Measurements from ENCODE around the gene ARMCX4. TPM values are rescaled to one million over a fixed set of nuclear protein-coding genes. Genes with fewer than 3 reads are reported as not detected.

Gene ARMCX4
- 3.3 and 4.8 TPM in 2 replicates for total RNA-seq

DNA sequence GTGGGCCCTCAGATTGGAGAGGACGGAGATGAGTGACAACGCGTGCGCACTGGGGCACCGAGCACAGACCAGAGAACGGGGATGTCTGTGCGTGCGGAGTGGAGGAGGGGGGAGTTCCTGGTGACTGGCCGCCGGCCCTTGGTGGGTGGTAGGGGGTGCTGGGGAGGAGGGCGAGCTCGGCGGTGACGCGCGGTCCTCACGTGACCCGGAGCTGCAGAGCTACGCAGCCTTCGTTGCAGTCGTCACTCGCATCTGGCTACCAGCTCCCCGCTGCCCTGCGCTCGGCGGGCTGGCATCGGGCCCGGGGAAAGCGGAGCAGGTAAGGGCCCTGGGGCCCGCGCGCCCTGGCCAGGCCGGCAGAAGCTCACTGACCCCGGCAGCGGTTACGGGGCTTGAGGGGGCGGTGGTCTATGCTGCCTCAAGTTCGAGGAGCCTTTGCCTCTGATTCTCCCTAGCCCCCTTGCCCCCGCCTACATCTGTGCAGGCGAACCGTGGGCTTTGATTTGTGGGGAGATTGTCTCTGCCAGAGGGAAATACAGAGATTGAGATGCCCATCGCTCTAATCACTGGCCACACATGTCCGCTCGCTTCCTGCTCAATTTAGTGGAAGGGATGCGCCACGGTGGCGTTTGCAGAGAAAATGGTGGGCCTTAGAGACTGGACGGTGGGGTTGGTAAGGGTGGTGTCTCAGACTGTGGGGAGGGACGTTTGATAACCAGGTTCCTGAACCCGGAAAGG, at the start of gene ARMCX4:
TSS of gene ARMCX4 (plus strand) at position 245 of the 738 bp plus-strand sequence. CDS start 3,134 bp downstream, outside the sequence.
- H3K27ac Mint-ChIP-seq = no peak within 1 kb of the TSS
- no peak for DNase-seq (ENCODE audit: low spot score)
- peak within 1 kb of the TSS; percentile 80 for H3K4me3 Mint-ChIP-seq
- intact Hi-C loops (cut with micrococcal nuclease) = loop anchor here (10.0 kb wide), 1 partner anchor 71 kb away; no protein-coding TSS in a partner anchor
- H3K4me1 Mint-ChIP-seq (ENCODE audit: low read depth) = peaks cover 9% of the 10 kb centered on the region
- peaks cover 2% of the 10 kb centered on the region for H3K36me3 Mint-ChIP-seq (ENCODE audit: low read depth)
- no peaks in the 10 kb centered on the region for H3K9me3 Mint-ChIP-seq
- peaks cover 4% of the 10 kb centered on the region for H3K27me3 Mint-ChIP-seq (ENCODE audit: insufficient read depth)

DNA sequence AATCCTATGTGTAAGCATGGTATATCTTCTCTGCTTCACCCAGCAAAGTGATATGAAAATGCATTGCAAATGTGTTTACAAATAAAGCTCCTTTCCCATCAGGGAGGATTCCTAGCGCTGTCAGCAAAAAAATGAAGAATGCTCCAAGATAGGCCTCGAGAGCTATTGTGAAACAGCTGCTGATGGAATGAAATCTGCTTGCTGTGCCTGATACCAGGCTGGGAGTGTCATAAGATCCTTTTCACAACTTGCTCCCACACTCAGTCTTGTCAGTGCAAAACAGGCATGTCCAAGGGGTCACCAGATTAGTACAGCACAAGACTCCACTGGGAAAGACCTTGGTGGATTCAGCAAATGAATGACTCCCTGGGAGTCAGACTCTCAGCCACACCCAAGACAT, 43.2 kb upstream of the ARMCX4 start:
- no peaks in the 10 kb centered on the region for H3K27me3 Mint-ChIP-seq (ENCODE audit: insufficient read depth)
- DNase-seq (ENCODE audit: low spot score) = no peak
- no peak overlapping the region for H3K27ac Mint-ChIP-seq
- H3K36me3 Mint-ChIP-seq (ENCODE audit: low read depth) = peaks cover 2% of the 10 kb centered on the region
- intact Hi-C loops (cut with micrococcal nuclease) = no loop called here
- no peaks in the 10 kb centered on the region for H3K4me1 Mint-ChIP-seq (ENCODE audit: low read depth)
- no peaks in the 10 kb centered on the region for H3K9me3 Mint-ChIP-seq
- no peak overlapping the region for H3K4me3 Mint-ChIP-seq

DNA sequence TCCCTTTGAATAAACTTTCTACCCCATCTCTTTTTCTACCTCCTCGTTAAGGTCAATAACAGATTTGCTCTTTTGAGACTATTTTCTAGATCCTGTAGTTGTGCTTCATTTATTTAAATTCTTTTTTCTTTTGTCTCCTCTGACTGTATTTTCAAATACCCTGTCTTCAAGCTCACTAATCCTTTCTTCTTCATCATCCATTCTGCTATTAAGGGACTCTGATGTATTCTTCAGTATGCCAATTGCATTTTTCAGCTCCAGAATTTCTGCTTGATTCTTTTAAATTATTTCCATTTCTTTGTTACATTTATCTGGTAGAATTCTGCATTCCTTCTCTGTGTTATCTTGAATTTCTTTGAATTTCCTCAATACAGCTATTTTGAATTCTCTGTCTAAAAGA, 36.0 kb upstream of the ARMCX4 start:
- DNase-seq (ENCODE audit: low spot score) = no peak
- Mint-ChIP-seq H3K9me3 (peaks cover 6% of the 10 kb centered on the region), H3K4me1 (ENCODE audit: low read depth) (peaks cover 7% of the 10 kb centered on the region), H3K36me3 (ENCODE audit: low read depth) (peaks cover 4% of the 10 kb centered on the region), H3K4me3 (no peak overlapping the region), H3K27me3 (ENCODE audit: insufficient read depth) (no peaks in the 10 kb centered on the region), H3K27ac (no peak overlapping the region)
- intact Hi-C loops (cut with micrococcal nuclease) = no loop called here

DNA sequence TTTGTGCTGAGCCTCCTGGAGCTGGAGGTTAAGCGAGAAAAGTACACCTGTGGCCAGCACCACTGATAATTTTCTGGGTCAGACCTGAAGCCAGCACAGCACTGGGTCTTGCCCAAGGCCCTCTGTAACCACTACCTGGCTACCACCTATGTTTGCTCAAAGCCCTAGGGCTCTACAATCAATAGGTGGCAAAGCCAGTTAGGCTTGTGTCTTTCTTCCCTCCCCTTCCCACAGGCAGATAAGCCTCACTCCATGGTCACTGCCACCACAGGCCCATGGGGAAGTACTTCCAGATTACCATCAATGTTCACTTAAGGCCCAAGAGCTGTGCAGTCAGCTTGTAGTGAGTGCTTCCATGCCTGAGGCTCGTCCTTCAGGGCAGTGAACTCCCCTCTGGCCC, 35.2 kb upstream of the ARMCX4 start:
- intact Hi-C loops (cut with micrococcal nuclease) = no loop called here
- DNase-seq (ENCODE audit: low spot score) = no peak
- H3K4me3 Mint-ChIP-seq = no peak overlapping the region
- peaks cover 7% of the 10 kb centered on the region for H3K4me1 Mint-ChIP-seq (ENCODE audit: low read depth)
- peaks cover 6% of the 10 kb centered on the region for H3K9me3 Mint-ChIP-seq
- H3K27me3 Mint-ChIP-seq (ENCODE audit: insufficient read depth) = peaks cover 1% of the 10 kb centered on the region
- H3K36me3 Mint-ChIP-seq (ENCODE audit: low read depth) = peaks cover 2% of the 10 kb centered on the region
- no peak overlapping the region for H3K27ac Mint-ChIP-seq

DNA sequence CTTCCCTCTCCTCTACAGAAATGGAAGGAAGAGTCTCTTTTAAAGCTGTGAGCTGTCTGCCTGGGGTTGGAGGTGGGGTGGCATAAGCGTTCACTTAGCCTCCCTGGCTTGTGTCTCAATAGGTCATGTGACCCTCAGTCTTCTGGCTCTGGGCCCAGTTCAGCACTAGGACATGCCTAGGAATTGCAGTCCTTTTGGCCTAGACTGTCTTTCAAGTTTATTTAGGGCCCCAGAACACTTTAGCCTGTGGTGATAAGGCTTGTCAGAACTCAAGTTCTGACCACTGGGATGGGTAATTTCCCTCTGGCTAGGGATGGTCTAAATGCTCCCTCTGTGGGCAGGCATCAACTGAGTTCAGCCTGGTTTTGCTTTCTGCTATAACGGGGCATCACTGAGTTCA, 34.3 kb upstream of the ARMCX4 start:
- Mint-ChIP-seq H3K36me3 (ENCODE audit: low read depth) (peaks cover 2% of the 10 kb centered on the region), H3K4me1 (ENCODE audit: low read depth) (peaks cover 7% of the 10 kb centered on the region), H3K27ac (no peak overlapping the region), H3K27me3 (ENCODE audit: insufficient read depth) (peaks cover 1% of the 10 kb centered on the region), H3K9me3 (peaks cover 6% of the 10 kb centered on the region), H3K4me3 (no peak overlapping the region)
- DNase-seq (ENCODE audit: low spot score) = no peak
- intact Hi-C loops (cut with micrococcal nuclease) = no loop called here

DNA sequence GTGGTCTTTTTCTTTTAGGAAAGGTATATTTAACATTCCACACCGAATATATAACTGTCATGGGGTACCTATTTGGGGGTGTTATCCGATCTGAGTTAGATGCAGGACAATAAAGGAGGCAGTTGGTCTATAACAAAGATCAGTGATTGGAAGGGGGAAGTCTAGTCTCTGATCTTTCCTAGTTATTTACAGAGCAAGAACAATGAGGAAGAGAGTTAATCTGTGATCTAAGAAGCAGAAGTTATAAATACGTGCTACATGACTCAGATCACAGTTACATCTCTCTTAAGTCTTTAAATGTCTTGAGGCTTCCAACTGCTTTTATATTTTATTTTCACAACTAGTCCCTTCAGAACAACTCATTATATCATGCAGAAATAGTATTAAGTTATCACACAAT, 33.2 kb upstream of the ARMCX4 start:
- H3K36me3 Mint-ChIP-seq (ENCODE audit: low read depth) = peaks cover 2% of the 10 kb centered on the region
- peaks cover 6% of the 10 kb centered on the region for H3K9me3 Mint-ChIP-seq
- no peak overlapping the region for H3K27ac Mint-ChIP-seq
- no peak for DNase-seq (ENCODE audit: low spot score)
- intact Hi-C loops (cut with micrococcal nuclease) = no loop called here
- peaks cover 1% of the 10 kb centered on the region for H3K27me3 Mint-ChIP-seq (ENCODE audit: insufficient read depth)
- peaks cover 7% of the 10 kb centered on the region for H3K4me1 Mint-ChIP-seq (ENCODE audit: low read depth)
- H3K4me3 Mint-ChIP-seq = no peak overlapping the region

DNA sequence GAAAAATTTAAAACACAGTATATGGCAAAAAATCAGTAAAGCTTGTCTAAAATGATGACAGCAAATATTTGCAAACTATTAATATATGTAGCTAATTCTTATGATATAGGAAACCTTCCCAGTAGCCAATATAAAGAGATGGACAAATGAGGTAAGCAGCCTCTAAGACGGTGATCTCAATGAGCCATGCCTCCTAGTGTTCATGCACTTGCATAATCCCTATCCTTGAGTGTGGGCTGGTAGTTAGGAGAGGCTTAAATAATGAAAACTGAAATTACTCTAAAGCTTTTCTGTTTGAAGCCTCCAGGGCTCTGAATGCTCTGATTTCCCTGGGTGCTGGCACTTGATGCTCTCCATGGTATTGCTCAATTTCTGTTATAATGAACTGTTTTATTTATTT, 24.6 kb upstream of the ARMCX4 start:
- intact Hi-C loops (cut with micrococcal nuclease) = no loop called here
- no peak overlapping the region for H3K4me3 Mint-ChIP-seq
- H3K4me1 Mint-ChIP-seq (ENCODE audit: low read depth) = no peaks in the 10 kb centered on the region
- DNase-seq (ENCODE audit: low spot score) = no peak
- H3K36me3 Mint-ChIP-seq (ENCODE audit: low read depth) = no peaks in the 10 kb centered on the region
- no peaks in the 10 kb centered on the region for H3K9me3 Mint-ChIP-seq
- H3K27me3 Mint-ChIP-seq (ENCODE audit: insufficient read depth) = no peaks in the 10 kb centered on the region
- H3K27ac Mint-ChIP-seq = no peak overlapping the region

DNA sequence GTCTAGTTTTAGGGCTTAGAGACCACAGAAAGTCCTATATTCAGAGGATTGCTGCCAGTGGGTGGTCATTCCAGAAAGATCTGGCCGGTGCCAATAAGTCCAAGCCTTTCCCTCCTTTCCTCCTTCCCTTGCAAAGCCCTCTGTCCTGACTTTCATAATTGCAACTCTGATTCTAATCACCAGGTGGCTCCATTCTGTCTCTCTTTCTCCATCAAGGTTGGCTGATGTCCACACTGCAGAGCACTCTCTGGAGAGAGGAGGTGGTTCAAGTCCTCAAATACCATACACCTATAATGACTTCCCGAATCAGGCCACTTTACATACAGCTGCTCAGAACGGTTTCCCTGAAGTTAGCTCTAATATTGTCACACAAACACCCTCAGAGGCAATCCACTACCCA, 22.4 kb upstream of the ARMCX4 start:
- Mint-ChIP-seq H3K9me3 (no peaks in the 10 kb centered on the region), H3K27me3 (ENCODE audit: insufficient read depth) (no peaks in the 10 kb centered on the region), H3K27ac (no peak overlapping the region)

DNA sequence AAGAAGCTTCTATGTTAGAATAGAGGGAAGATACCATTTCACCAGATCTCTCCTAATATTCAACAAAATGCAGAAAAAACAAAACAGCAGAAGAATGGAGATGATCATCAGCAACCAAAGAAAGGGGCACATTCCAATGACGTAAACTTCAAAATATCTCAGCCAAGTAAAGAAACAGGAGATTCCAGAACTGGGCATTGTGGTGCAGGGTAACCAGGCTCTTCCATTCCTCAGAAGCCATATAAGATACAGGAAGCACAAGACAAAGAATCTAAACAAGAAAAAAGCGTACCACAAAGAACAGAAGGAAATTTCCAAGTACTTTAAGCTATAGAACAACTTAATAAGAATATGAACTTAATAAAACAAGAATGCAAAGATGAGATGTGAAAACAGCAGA, 6.9 kb upstream of the ARMCX4 start:
- Mint-ChIP-seq H3K4me3 (no peak overlapping the region), H3K9me3 (no peaks in the 10 kb centered on the region), H3K36me3 (ENCODE audit: low read depth) (no peaks in the 10 kb centered on the region), H3K27me3 (ENCODE audit: insufficient read depth) (no peaks in the 10 kb centered on the region), H3K27ac (no peak overlapping the region), H3K4me1 (ENCODE audit: low read depth) (no peaks in the 10 kb centered on the region)
- intact Hi-C loops (cut with micrococcal nuclease) = no loop called here
- DNase-seq (ENCODE audit: low spot score) = no peak

More for the DNA sequence above, 22.4 kb upstream of the ARMCX4 start:
- DNase-seq (ENCODE audit: low spot score) = no peak
- intact Hi-C loops (cut with micrococcal nuclease) = no loop called here
- Mint-ChIP-seq H3K4me3 (no peak overlapping the region), H3K36me3 (ENCODE audit: low read depth) (no peaks in the 10 kb centered on the region), H3K4me1 (ENCODE audit: low read depth) (no peaks in the 10 kb centered on the region)

DNA sequence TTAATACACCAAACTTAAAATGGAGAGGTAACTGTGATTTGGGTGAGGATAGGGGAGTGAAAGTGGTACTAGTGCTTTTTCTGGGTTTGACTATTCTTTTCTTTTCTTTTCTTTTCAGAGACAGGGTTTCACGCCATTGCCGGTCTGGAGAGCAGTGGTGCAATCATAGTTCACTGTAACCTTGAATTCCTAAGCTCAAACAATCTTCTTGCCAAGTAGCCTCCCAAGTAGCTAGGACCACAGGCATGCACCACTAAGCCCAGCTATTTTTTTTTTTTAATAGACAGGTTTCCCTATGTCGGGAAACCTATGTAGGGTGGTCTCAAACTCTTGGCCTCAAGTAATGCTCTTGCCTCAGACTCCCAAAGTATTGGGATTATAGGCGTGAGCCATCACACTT, 3.0 kb upstream of the ARMCX4 start:
- intact Hi-C loops (cut with micrococcal nuclease) = loop anchor here (10.0 kb wide), 1 partner anchor 67 kb away; no protein-coding TSS in a partner anchor

DNA sequence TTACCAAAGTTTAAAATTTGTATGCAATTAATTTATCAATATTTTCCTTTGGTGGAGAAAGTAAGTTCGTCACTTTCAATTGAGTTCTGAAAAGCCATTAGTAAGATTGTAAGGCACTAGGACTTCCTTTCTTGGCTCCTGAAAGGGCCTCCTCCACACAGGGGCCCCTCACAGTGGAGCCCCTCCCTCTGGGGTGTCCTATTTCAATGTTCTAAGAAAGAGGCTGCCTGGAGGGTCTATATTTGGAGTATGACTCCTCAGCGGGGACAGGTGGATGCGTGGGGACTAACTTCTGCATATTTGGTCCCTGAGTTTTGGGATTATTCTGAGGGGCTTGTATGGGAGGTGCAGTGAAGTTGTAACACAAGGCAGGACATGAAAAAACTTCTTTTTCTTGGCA, 1.6 kb upstream of the ARMCX4 start:
- Mint-ChIP-seq H3K4me1 (ENCODE audit: low read depth) (peaks cover 9% of the 10 kb centered on the region), H3K27me3 (ENCODE audit: insufficient read depth) (peaks cover 4% of the 10 kb centered on the region), H3K4me3 (no peak overlapping the region), H3K36me3 (ENCODE audit: low read depth) (peaks cover 2% of the 10 kb centered on the region), H3K9me3 (no peaks in the 10 kb centered on the region), H3K27ac (no peak overlapping the region)
- no peak for DNase-seq (ENCODE audit: low spot score)
- intact Hi-C loops (cut with micrococcal nuclease) = loop anchor here (10.0 kb wide), 1 partner anchor 69 kb away; no protein-coding TSS in a partner anchor

More for the DNA sequence above, 3.0 kb upstream of the ARMCX4 start:
- Mint-ChIP-seq H3K27me3 (ENCODE audit: insufficient read depth) (peaks cover 4% of the 10 kb centered on the region), H3K4me1 (ENCODE audit: low read depth) (peaks cover 9% of the 10 kb centered on the region), H3K4me3 (no peak overlapping the region), H3K9me3 (no peaks in the 10 kb centered on the region), H3K36me3 (ENCODE audit: low read depth) (peaks cover 2% of the 10 kb centered on the region), H3K27ac (no peak overlapping the region)
- no peak for DNase-seq (ENCODE audit: low spot score)

DNA sequence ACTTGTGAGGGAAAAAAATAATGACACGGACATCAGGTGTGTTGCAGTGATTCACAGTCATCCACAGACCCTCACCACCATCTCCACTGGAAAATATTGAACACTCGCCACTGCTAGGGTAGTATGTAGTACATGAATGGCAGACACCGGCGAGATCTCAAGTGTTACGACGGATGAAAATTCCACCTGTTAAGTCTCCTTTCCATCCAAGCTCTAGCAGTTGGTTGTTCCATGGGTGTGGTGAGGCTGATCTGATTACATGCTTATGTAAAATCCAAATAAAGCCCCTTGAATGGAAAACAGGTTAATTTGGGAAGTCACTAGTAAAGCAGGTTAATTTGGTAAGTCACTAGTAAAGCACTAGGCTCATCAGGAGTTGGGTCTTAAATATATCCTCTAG, 1.1 kb upstream of the ARMCX4 start:
- Mint-ChIP-seq H3K9me3 (no peaks in the 10 kb centered on the region), H3K36me3 (ENCODE audit: low read depth) (peaks cover 2% of the 10 kb centered on the region), H3K27ac (no peak overlapping the region), H3K4me3 (no peak overlapping the region), H3K27me3 (ENCODE audit: insufficient read depth) (peaks cover 4% of the 10 kb centered on the region), H3K4me1 (ENCODE audit: low read depth) (peaks cover 9% of the 10 kb centered on the region)
- intact Hi-C loops (cut with micrococcal nuclease) = loop anchor here (10.0 kb wide), 1 partner anchor 69 kb away; no protein-coding TSS in a partner anchor
- no peak for DNase-seq (ENCODE audit: low spot score)

DNA sequence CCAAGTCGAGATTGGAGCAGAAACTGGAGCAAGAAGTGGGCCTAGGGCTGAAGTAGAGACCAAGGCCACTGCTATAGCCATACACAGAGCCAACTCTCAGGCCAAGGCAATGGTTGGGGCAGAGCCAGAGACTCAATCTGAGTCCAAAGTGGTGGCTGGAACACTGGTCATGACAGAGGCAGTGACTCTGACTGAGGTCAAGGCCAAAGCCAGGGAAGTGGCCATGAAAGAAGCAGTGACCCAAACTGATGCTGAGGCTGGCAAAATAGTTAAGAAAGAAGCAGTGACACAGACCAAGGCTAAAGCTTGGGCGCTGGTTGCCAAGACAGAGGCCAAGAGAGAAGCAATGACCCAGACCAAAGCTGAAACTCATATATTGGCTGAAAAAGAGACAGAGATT, 3.5 kb downstream of the ARMCX4 start:
- Mint-ChIP-seq H3K36me3 (ENCODE audit: low read depth) (peaks cover 2% of the 10 kb centered on the region), H3K27ac (no peak overlapping the region)
- intact Hi-C loops (cut with micrococcal nuclease) = loop anchor here (10.0 kb wide), 1 partner anchor 74 kb away; no protein-coding TSS in a partner anchor

More for the DNA sequence above, 3.5 kb downstream of the ARMCX4 start:
- peaks cover 9% of the 10 kb centered on the region for H3K4me1 Mint-ChIP-seq (ENCODE audit: low read depth)
- no peak for DNase-seq (ENCODE audit: low spot score)
- H3K27me3 Mint-ChIP-seq (ENCODE audit: insufficient read depth) = peaks cover 4% of the 10 kb centered on the region
- no peak overlapping the region for H3K4me3 Mint-ChIP-seq
- H3K9me3 Mint-ChIP-seq = no peaks in the 10 kb centered on the region
